Hepatocyte (in vitro differentiated cells): Measurements from ENCODE around the gene KPNA3. TPM values are rescaled to one million over a fixed set of nuclear protein-coding genes. Genes with fewer than 3 reads are reported as not detected.

Experiments used
- DNase-seq: peaks from one replicate; pipeline ENCODE4 v3.0.0-alpha.2; 2016; ENCODE audit warnings: low spot score
- H2AFZ ChIP-seq: fragments of 200-600 bp; sonication (generic); 2 replicates; pipeline ENCODE4 v1.6.0; 2016; ENCODE audit warnings: antibody characterized with exemption, mild to moderate bottlenecking
- H3K27ac ChIP-seq: fragments of 200-600 bp; sonication (generic); 2 replicates; pipeline ENCODE4 v1.5.1; 2016; ENCODE audit warnings: mild to moderate bottlenecking
- H3K27me3 ChIP-seq: fragments of 200-600 bp; sonication (generic); 2 replicates; pipeline ENCODE4 v1.6.1; 2016
- H3K36me3 ChIP-seq: fragments of 200-600 bp; sonication (generic); replicated peaks from 2 replicates; pipeline ENCODE4 v1.5.1; 2016; ENCODE audit warnings: low read depth; ENCODE audit not compliant: insufficient read depth
- H3K4me1 ChIP-seq: fragments of 200-600 bp; sonication (generic); 2 replicates; pipeline ENCODE4 v1.5.1; 2016; ENCODE audit warnings: mild to moderate bottlenecking, moderate library complexity; ENCODE audit not compliant: insufficient read depth
- H3K4me2 ChIP-seq: fragments of 200-600 bp; sonication (generic); 2 replicates; pipeline ENCODE4 v1.6.0; 2016
- H3K4me3 ChIP-seq: fragments of 200-600 bp; sonication (generic); 2 replicates; pipeline ENCODE4 v1.5.1; 2016; ENCODE audit warnings: mild to moderate bottlenecking
- H3K79me2 ChIP-seq: fragments of 200-600 bp; sonication (generic); 2 replicates; pipeline ENCODE4 v1.6.0; 2017; ENCODE audit warnings: mild to moderate bottlenecking
- H3K9me2 ChIP-seq: fragments of 200-600 bp; sonication (generic); replicated peaks from 2 replicates; pipeline ENCODE4 v1.6.0; 2017; ENCODE audit warnings: mild to moderate bottlenecking; ENCODE audit not compliant: insufficient read depth
- H3K9me3 ChIP-seq: fragments of 200-600 bp; sonication (generic); 2 replicates; pipeline ENCODE4 v1.5.1; 2016; ENCODE audit warnings: low read depth, mild to moderate bottlenecking
- H4K20me1 ChIP-seq: fragments of 200-600 bp; sonication (generic); 2 replicates; pipeline ENCODE4 v1.6.0; 2016; ENCODE audit warnings: mild to moderate bottlenecking; ENCODE audit not compliant: insufficient read depth, poor library complexity, severe bottlenecking
- EZH2 ChIP-seq: fragments of 200-600 bp; sonication (generic); IDR thresholded peaks from 2 replicates; pipeline ENCODE4 v1.6.1; 2016; ENCODE audit warnings: antibody characterized with exemption, mild to moderate bottlenecking, borderline replicate concordance
- EZH2phosphoT487 ChIP-seq: fragments of 200-600 bp; sonication (generic); IDR thresholded peaks from one replicate; pipeline ENCODE4 v1.6.1; 2018; ENCODE audit warnings: antibody characterized with exemption, mild to moderate bottlenecking, low read depth, moderate library complexity; ENCODE audit not compliant: unreplicated experiment, severe bottlenecking
- WGBS: methylation state at CpG from one replicate; pipeline ENCODE4 v1.1.6; 2016; ENCODE audit warnings: low lambda C conversion rate; ENCODE audit errors: missing lambda C conversion rate; 5-methylcytosine and 5-hydroxymethylcytosine counted together
- polyA plus RNA-seq: library from polyadenylated mRNA; unstranded; fragments of >200 nt; fragmentation: Nextera tagmentation; extraction: Ambion mirVana; gene quantifications from 2 replicates; pipeline ENCODE4 v1.2.1, GENCODE V29; 2016
- total RNA-seq: library from RNA; depleted of rRNA; stranded (reverse); fragments of >200 nt; gene quantifications from 2 replicates; pipeline ENCODE4 v1.2.3, GENCODE V29; 2014
- TF ChIP-seq, protein P1 (sequence below): fragments of 200-600 bp; sonication (generic); IDR thresholded peaks from 2 replicates; pipeline ENCODE4 v1.5.1; 2016; ENCODE audit warnings: antibody characterized with exemption, mild to moderate bottlenecking; ENCODE audit not compliant: poor library complexity

The KPNA3 gene
- total and polyA plus RNA-seq, 2 experiments from 2014 or later = 41.1 to 61.8 TPM

DNA sequence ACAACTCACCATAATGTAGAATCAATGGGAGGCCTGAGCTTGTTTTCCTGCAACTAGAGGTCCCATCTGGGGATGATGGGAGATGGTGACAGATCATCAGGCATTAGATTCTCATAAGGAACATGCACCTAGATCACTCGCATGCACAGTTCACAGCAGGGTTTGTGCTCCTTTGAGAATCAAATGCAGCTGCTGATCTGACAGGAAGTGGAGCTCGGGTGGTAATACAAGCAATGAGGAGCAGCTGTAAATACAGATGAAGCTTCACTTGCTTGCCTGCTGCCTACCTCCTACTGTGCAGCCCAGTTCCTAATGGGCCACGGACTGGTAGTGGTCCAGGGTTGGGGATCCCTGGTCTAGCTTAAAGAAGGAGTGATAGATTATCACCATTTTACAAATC is 33.0 kb downstream of the KPNA3 start:
- H3K9me2 ChIP-seq = no peaks in the 10 kb centered on the region
- TF ChIP-seq EZH2phosphoT487 = no peak
- no peak for TF ChIP-seq EZH2
- TF ChIP-seq, protein P1, sequence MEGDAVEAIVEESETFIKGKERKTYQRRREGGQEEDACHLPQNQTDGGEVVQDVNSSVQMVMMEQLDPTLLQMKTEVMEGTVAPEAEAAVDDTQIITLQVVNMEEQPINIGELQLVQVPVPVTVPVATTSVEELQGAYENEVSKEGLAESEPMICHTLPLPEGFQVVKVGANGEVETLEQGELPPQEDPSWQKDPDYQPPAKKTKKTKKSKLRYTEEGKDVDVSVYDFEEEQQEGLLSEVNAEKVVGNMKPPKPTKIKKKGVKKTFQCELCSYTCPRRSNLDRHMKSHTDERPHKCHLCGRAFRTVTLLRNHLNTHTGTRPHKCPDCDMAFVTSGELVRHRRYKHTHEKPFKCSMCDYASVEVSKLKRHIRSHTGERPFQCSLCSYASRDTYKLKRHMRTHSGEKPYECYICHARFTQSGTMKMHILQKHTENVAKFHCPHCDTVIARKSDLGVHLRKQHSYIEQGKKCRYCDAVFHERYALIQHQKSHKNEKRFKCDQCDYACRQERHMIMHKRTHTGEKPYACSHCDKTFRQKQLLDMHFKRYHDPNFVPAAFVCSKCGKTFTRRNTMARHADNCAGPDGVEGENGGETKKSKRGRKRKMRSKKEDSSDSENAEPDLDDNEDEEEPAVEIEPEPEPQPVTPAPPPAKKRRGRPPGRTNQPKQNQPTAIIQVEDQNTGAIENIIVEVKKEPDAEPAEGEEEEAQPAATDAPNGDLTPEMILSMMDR = no peak
- no peaks in the 10 kb centered on the region for H3K36me3 ChIP-seq
- H3K9me3 ChIP-seq = no peaks in the 10 kb centered on the region
- no peaks in the 10 kb centered on the region for H3K4me1 ChIP-seq
- 90% methylated on average over 3 of the region's 3 CpGs for WGBS
- H3K27me3 ChIP-seq = no peaks in the 10 kb centered on the region
- H3K4me3 ChIP-seq = no peak overlapping the region
- H3K4me2 ChIP-seq = no peak overlapping the region
- no peak overlapping the region for H3K27ac ChIP-seq
- H2AFZ ChIP-seq = no peak overlapping the region
- peaks cover 80% of the 10 kb centered on the region for H3K79me2 ChIP-seq
- DNase-seq = no peak
- H4K20me1 ChIP-seq = peaks cover 13% of the 10 kb centered on the region

DNA sequence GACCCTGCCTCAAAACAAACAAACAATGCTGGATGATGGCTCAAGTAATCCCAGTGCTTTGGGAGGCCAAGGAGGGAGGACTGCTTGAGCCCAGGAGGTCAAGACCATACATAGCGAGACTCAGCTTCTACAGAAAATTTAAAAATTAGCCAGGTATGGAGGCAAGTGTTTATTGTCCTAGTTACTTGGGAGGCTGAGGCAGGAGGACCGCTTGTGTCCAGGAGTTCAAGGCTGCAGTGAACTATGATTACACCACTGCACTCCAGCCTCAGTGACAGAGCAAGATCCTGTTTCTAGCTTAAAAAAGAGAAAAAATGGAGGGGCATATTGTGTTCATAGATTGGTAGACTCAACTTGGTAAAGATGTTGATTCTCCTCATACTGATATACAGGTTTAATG is 36.2 kb downstream of the KPNA3 start:
- no peaks in the 10 kb centered on the region for H3K27me3 ChIP-seq
- WGBS = 63% methylated on average over 2 of the region's 2 CpGs
- H4K20me1 ChIP-seq = peaks cover 26% of the 10 kb centered on the region
- no peaks in the 10 kb centered on the region for H3K4me1 ChIP-seq
- peaks cover 94% of the 10 kb centered on the region for H3K79me2 ChIP-seq
- H3K9me2 ChIP-seq = no peaks in the 10 kb centered on the region
- no peaks in the 10 kb centered on the region for H3K9me3 ChIP-seq
- H3K36me3 ChIP-seq = no peaks in the 10 kb centered on the region
- no peak overlapping the region for H2AFZ ChIP-seq
- H3K4me3 ChIP-seq = no peak overlapping the region
- DNase-seq = no peak
- no peak overlapping the region for H3K4me2 ChIP-seq
- no peak overlapping the region for H3K27ac ChIP-seq
- TF ChIP-seq EZH2 (no peak), EZH2phosphoT487 (no peak)
- TF ChIP-seq, protein P1 = no peak

DNA sequence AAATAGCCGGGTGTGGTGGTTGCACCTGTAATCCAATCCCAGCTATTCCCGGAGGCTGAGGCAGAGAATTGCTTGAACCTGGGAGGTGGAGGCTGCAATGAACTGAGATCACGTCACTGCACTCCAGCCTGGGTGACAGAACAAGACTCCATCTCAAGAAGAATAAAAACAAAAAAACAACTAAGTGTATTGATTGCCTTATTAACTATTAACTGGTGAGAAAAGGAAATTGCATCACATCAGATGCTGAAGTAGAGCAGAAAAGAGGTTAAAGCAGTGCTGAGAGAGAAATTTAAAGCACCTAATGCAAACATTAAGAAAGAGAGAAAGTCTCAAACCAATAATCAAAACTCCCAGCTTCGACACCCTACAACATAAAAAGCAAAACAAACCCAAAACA is 38.3 kb downstream of the KPNA3 start:
- WGBS = 91% methylated on average over 4 of the region's 4 CpGs
- H3K36me3 ChIP-seq = no peaks in the 10 kb centered on the region
- H3K4me3 ChIP-seq = no peak overlapping the region
- H3K4me1 ChIP-seq = no peaks in the 10 kb centered on the region
- TF ChIP-seq EZH2 (no peak), EZH2phosphoT487 (no peak)
- TF ChIP-seq, protein P1 = no peak
- H3K9me3 ChIP-seq = no peaks in the 10 kb centered on the region
- H3K9me2 ChIP-seq = no peaks in the 10 kb centered on the region
- H2AFZ ChIP-seq = no peak overlapping the region
- no peak overlapping the region for H3K4me2 ChIP-seq
- no peak for DNase-seq
- H3K27me3 ChIP-seq = no peaks in the 10 kb centered on the region
- peaks cover 34% of the 10 kb centered on the region for H4K20me1 ChIP-seq
- H3K27ac ChIP-seq = no peak overlapping the region
- H3K79me2 ChIP-seq = peaks cover 98% of the 10 kb centered on the region

DNA sequence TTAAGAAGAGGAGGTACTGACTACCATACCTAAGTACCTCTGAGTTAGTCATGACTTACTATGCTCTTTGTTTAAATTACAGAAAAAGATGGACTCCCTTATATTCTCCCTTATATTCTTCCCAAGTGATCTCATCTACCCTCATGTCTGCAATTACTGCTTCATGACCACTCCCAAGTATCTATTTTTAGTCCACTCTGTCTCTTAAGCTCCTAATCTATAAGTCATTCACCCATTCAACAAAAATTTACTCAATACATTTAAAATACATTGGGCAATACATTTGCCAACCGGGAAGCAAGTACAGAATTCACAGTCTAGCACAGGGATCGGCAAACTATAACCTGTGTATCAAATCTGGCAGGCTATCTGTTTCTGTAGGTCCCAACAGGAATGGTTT is 42.6 kb downstream of the KPNA3 start:
- Histone ChIP-seq H3K27ac (no peak overlapping the region), H3K27me3 (no peaks in the 10 kb centered on the region), H3K4me3 (no peak overlapping the region), H3K9me2 (no peaks in the 10 kb centered on the region), H3K4me1 (no peaks in the 10 kb centered on the region), H3K79me2 (peaks cover 91% of the 10 kb centered on the region), H2AFZ (no peak overlapping the region), H4K20me1 (peaks cover 28% of the 10 kb centered on the region), H3K4me2 (no peak overlapping the region), H3K36me3 (no peaks in the 10 kb centered on the region), H3K9me3 (no peaks in the 10 kb centered on the region)
- no peak for DNase-seq
- TF ChIP-seq EZH2phosphoT487 (no peak), EZH2 (no peak)
- TF ChIP-seq, protein P1 = no peak
- WGBS = 95% methylated on average over 2 of the region's 2 CpGs
